OCI-LY3 (cell line): ENCODE data around the gene SNX18.

Experiments used
- CTCF ChIP-seq: fragments of 200-600, 300-600 bp; sonication (generic); IDR thresholded peaks from 2 replicates; pipeline ENCODE4 v1.5.1; 2014; ENCODE audit warnings: antibody characterized with exemption, low read length, low read depth
- EZH2phosphoT487 ChIP-seq: fragments of 200-600 bp; shearing (Covaris generic); IDR thresholded peaks from 2 replicates; pipeline ENCODE4 v1.6.1; 2018; ENCODE audit warnings: antibody characterized with exemption, mixed run types, low read depth

- TF ChIP-seq CTCF (no peak), EZH2phosphoT487 (no peak)
These were observed 9.2 kb downstream of the SNX18 start for GRCh38 chr5:54526604-54527288.
